GM18519 (cell line): ENCODE results near the gene MMP14.
"Not testable (repeated sequence)": the region's sequence is repeated elsewhere in the genome, so short reads cannot be mapped to it uniquely, and the experiment has no call there.

Source experiments
- ATAC-seq: cut with Tn5 transposase; IDR thresholded peaks from one replicate; pipeline ENCODE4 v1.9.1; 2021; ENCODE audit warnings: mild to moderate bottlenecking, moderate library complexity; ENCODE audit not compliant: unreplicated experiment, low FRiP score

Gene MMP14

DNA sequence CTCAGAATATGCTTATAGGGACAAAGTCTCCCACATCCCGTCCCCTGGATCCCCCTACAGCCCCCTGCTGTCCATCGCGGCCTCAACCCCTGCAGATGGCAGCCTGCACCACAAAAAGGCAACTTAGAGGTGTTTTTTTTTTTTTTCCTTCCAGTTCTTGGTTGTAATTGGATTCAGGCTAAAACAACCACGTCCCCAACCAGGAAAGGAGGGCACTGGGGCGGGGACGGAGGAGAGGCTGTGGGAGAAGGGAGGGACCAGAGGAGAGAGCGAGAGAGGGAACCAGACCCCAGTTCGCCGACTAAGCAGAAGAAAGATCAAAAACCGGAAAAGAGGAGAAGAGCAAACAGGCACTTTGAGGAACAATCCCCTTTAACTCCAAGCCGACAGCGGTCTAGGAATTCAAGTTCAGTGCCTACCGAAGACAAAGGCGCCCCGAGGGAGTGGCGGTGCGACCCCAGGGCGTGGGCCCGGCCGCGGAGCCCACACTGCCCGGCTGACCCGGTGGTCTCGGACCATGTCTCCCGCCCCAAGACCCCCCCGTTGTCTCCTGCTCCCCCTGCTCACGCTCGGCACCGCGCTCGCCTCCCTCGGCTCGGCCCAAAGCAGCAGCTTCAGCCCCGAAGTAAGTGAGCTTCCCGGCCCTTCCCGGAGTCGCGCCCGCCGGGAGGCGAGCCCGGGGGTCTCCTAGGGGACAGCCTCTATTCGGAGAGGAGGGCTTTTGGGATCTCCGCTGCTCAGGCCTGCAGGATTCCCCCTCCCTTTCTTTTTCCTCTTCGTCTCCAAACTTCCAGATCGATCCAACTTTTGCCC lies at the start of gene MMP14:
TSS of gene MMP14 (plus strand) at position 285 of the 813 bp plus-strand sequence. CDS start at position 518, 233 bp downstream.
- ATAC-seq, result no peak

DNA sequence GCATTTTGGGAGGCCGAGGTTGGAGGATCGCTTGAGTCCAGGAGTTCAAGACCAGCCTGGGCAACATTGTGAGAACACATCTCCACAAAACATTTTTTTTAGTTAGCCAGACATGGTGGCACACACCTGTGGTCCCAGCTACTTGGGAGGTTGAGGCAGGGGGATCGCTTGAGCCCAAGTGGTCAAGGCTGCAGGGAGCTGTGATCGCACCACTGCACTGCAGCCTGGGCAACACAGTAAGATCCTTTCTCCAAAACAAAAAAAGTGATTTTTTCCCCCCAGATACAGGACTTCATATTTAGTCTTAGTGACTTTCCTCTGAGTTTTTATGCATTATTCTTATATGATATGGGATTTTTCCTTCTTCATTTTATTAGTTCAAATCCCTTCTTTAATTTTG lies 49.7 kb upstream of the MMP14 start:
- ATAC-seq, result no peak

DNA sequence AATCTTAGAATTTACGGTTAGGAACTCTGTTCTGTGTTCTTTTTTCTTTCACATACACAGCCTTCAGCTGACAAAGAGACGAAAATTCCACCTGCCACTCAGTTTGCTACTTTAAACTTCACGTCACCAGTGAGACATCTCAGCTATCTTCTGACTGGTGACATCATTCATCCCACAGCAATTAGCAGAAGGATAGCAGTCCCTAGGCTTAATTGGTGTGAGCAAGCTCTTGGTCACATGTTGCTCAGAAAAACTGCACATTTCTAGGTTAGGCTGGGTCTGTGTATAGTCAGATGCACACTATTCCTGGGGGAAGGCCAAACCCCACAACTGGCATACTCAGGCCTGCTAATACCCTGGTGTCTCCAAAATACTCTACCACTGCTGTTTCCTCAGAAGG lies 45.1 kb upstream of the MMP14 start:
- no peak for ATAC-seq

DNA sequence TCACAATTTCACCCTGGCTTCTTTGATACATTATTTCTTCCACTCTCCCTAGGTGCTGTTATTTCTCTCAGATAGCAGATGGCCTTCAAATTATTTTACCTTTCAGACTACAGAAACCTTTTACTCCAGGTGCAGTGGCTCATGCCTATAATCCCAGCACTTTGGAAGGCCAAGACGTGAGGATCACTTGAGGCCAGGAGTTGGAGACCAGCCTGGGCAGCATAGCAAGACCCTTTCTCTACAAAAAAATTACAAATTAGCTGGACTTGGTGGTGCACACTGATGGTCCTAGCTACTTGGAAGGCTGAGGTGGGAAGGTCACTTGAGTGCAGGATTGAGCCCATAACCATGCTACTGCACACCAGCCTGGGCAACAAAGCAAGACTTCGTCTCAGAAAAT lies 44.2 kb upstream of the MMP14 start:
- no peak for ATAC-seq

DNA sequence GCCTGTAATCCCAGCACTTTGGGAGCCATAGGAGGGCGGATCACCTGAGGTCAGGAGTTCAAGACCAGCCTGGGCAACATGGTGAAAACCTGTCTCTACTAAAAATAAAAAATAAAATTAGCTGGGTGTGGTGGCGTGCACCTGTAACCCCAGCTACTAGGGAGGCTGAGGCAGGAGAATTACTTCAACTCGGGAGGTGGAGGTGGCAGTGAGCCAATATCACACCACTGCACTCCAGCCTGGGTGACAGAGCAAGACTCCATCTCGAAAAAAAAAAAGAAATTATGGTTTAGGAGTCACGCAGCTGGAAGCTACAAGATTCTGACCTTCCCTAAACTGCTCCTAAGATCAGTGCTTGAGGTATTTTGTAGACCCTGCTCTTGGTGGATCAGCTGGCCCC lies 42.8 kb upstream of the MMP14 start:
- ATAC-seq, result not testable (repeated sequence)

DNA sequence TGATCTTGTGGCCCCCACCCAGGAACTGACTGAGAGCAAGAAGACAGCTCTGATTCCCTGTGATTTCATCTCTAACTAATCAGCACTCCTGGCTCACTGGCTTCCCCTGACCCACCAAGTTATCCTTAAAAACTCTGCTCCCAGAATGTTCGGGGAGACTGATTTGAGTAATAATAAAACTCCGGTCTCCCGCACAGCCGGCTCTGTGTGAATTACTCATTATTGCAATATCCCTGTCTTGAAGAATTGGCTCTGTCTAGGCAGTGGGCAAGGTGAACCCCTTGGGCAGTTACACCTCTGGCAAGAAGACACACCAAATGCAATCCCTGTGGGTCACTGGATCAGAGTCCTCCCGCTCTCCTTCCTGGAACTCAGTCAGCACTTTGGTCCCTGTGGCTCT lies 42.4 kb upstream of the MMP14 start:
- no peak for ATAC-seq

DNA sequence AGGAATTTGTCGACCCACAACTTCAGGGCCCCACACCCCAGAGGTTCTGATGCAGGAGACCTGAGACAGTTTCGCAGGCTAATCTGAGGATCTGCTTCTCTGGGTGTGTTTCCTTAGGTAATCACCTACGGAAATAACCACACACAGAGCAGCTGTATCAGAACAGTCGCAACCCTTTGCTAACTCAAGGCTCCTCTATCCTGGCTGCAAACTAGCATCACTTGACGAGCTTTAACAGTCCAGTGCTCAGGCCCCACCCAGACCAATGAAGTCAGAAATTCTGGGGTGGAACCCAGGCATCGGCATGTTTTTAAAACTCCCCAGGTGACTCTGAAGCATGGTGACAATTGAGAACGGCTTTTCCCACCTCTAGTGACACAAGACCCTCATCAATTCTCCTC lies 41.8 kb upstream of the MMP14 start:
- ATAC-seq, result peak; percentile 39

DNA sequence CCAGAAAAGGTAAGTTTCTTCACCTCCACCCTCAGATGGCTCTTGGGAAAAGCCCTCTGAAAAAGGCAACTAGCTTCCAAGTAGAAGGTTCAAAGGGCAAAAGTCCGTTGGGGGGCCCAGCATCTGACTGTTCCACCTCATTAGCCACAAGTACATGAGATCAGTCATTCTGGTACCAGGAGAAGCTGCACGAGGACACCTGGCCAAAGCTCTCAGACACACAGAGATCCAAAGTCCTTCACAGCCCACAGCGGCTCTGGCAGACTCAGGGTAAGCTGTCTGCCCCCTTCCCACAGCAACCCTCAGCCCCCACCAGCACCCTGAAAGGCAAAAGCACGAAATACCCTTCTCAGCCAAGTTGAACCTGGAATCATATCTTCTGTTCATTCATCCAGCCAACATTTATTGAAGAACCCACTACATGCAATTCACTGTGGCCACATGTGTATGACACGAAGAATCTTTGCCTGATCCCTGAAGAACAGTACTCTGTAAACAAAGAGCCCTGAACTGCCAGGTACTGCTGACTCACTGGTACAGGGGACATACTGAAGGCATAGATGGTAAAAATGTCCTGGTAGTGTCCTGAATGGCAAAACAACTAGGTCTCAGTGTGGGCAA lies 40.2 kb upstream of the MMP14 start:
- no peak for ATAC-seq

DNA sequence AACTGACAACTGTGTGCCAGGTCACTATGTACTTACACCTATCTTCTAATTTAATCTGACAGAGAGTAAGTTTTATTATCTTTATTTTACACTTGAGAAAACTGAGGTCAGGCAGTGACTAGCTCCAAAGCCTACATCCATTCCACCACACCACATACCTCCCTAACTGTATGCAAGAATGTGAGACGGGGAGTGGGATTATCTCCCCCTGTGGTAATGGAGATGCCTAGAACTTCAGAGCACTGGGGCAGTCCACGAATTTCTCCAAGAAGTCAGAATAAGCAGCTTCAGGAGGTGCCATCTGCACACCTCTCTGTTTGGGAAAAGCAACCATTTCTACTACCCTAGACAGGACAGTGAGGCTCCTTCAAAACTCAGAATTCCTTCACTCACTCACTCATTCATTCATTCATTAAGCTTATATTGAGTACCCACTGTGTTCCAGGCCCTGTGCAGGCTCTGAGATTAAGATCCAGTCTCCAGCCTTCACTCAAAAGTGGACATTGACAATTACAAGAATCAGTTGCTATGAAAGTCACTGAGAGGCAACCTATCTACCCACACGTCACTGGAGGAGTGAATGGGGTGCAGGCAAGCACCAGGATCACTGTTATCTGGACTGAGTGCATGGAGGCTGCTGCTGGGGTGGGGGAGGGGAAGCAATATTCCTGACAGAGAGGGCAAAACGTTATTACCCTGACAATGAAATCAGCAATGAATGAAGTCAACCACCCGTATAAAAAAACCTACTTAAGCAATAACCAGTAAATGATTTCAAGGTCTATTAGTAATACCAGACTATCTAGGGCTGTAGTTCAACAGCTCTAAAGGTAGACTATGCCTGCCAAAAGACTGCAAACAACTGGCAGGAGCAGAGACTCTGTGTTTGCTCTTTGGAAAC lies 39.1 kb upstream of the MMP14 start:
- ATAC-seq, result no peak

DNA sequence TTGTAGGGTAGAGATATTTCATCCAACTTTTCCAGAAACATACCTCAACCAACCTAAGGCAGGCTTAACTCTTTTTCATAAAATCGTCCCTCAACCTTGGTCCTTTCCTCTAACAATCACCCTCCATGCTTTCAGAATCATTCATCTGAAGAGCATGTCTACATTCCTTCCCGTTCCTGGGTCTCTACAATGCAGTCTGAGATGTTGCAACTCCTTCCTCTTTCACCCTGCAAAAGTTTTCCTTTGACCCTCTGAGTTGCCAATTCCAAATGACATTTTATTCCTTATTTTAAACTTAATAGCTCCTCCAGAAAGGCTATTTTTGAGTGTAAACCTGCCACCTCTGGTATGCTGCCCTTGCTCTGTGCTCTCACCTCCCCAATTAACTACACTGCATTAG lies 37.9 kb upstream of the MMP14 start:
- no peak for ATAC-seq

DNA sequence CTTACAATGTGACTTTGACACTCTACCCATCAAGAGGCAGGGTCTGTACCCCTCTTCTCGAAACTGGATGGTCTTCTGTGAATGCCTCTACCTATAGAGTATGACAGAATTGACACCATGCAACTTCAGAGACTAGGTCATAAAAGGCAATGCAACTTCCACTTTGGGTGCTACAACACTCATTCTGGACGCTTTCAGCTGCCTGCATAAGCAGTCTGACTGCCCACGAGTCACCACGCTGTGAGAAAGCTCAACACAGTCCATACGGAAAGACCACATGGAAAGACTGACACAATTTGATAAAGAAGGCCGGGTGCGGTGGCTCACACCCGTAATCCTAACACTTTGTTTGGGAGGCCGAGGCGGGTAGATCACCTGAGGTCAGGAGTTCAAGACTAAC lies 36.0 kb upstream of the MMP14 start:
- ATAC-seq, result no peak

DNA sequence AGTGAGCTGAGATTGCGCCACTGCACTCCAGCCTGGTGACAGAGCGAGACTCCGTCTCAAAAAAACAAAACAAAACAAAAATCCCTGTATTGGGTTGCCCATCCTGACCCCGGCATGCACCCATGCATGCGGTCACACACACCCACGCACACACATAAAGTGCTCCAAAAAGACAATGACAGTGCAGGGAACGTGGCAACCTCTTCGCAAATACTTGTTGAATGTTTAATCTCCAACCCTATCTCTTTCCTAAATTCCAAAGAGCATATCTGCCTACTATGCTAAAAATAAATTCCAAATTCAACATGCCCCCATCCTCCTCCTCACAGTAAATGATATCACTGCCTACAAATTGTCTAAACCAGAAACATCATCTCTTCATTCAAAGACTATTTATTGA lies 34.7 kb upstream of the MMP14 start:
- no peak for ATAC-seq

DNA sequence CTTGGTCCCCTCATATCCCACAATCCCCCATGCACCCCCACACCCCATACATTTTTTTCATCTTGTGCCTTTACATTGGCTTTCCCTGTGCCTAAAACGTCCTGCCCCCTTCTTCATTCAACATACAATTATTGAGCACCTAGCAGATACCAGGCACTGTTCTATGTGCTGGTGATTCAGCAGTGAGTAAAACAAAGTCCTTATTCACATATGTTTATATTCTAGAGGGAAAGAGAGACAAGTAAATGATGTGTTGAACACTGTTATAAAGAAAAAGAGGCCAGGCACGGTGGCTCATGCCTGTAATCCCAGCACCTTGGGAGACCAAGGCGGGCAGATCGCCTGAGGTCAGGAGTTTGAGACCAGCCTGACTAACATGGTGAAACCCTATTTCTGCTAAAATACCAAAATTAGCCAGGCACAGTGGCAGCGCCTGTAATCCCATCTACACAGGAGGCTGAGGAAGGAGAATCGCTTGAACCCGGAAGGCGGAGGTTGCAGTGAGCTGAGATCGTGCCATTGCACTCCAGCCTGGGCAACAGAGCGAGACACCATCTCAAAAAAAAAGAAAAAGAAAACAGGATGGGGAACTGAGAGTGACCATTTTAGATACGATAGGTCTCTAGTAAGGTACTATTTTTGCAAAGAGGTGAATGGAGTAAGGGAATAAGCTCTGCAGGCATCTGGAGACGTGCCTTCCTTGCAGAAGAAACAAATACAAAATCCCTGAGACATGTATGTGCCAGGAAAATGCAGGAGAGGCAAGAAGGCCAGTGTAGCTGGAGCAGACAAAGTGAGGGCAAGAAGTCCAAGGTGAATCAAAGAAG lies 33.3 kb upstream of the MMP14 start:
- no peak for ATAC-seq

DNA sequence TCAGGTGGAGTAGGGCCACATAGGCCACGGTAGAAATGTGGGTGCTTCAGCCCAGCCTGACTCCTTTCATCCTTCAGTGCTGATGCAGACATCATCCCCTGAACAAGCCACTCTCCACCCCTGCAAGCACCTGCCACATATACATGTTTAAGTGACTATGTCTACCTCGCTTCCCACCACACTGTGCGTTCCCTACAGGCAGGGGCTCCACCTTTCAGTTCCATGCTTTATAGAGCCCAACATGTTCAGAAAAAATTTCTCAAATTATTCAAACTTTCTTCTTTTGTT lies 32.8 kb upstream of the MMP14 start:
- ATAC-seq, result no peak

DNA sequence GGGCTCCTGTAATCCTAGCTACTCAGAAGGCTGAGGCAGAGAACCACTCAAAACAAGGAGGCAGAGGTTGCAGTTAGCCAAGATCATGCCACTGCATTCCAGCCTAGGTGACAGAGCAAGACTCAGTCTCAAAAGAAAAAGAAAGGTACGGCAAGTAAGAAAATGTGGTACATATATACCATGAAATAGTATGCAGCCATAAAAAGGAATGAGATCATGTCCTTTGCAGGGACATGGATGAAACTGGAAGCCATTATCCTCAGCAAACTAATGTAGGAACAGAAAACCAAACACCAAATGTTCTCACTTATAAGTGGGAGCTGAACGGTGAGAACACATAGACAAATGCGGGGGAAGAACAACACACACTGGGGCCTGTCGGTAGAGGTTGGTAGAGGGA lies 31.1 kb upstream of the MMP14 start:
- ATAC-seq, result not testable (repeated sequence)

DNA sequence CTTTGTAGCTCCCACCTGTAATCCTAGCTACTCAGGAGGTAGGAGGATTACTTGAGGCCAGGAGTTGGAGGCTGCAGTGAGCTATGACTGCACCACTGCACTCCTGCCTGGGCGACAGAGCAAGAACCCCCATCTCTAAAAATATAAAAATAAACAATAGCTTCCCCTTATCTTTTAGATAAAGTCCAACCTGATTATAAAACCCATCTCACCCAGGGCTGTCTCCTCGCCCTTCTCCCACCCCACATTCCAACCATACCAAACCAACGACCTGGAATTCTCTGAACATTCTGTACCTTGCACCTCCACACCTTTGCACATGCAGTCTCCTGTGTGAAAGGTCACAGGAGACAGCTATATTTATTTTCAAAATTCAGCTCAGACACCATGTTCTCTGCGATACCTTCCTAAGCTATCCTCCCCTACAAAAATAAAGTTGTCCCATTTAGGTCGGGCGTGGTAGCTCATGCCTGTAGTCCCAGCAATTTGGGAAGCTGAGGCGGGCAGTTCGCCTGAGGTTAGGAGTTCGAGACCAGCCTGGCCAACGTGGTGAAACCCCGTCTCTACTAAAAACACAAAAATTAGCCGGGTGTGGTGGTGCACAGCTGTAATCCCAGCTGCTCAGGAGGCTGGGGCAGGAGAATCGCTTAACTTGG lies 28.8 kb upstream of the MMP14 start:
- ATAC-seq, result no peak

DNA sequence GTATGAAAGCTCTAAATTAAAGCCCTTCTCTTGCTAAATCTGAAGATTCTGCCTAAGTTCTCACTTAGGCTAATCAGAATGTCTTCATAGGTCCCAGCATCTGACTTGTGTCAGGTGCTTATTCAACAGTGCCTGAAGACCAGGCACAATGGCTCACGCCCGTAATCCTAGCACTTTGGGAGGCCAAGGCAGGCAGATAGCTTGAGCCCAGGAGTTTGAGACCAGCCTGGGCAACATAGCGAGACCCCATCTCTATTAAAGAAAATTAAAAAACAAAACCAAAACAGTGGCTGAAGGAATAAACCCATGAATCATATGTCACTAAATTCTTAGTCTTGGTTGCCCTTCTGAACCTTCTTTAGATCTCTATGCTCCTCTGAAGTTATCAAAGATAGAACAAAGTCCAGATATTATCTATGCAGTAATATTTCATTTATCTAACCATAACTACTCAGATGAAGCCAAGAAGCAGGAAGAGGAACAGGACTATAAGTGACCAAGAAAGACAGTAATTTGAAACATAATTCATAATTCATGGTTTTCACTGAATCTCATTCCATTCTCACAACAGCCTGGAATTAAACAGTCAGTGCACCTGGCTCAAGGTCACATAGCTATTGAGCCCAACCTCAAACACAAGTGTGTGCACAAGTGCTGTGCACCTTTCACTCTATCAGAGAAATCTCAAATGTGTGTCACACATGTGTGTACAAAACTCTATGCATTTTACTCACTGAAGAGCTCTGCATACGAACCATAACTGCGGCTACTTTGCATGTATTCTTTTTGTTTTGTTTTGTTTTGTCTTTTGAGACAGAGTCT lies 27.8 kb upstream of the MMP14 start:
- ATAC-seq, result no peak

DNA sequence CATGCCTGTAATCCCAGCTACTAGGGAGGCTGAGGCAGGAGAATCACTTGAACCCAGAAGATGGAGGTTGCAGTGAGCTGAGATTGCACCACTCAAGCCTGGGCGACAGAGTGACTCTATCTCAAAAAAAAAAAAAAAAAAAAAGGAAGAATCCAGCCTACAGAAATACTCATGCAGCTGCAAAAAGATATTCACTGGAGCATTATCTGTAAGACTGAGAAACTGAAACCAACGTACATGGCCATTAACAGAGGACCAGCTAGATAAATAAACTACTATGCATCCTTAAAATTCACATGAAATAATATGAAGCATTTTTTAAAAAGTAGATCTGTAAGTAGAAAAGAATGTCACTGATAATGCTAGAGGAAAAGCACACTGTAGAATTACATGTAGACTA lies 24.7 kb upstream of the MMP14 start:
- ATAC-seq, result no peak

DNA sequence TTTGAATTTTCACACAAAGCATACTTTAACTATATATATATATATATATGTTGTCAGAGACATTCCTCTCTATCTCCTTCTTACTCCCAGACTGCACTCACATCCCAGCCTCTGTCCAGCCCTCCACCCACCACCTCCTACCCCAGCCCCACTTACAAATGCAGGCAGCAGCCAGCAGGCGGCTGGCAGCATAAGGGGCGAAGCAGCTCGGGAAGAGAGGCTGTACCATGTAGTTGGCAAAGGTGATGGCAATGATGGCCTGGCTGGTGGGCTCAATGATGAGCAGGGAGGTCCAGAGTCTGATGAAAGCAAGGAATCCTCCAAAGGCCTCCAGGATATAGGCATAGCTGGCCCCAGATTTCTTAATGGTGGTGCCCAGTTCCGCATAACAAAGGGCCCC lies 23.6 kb upstream of the MMP14 start:
- ATAC-seq, result no peak
